ENCODE measurements around the gene KRT33B.

GRCh38 chr17:41393294-41393693, 23.7 kb upstream of the KRT33B start:
- no peak for TF ChIP-seq SETDB1 (CRISPR knock-in tag; IDR thresholded peaks at IDR 0.05; ENCODE audit: borderline replicate concordance)
- TF ChIP-seq EZH2 (conservative IDR thresholded peaks at IDR 0.05; ENCODE audit: low read depth, low read length) = no peak
- TF ChIP-seq BRD4 (CRISPR knock-in tag; IDR thresholded peaks at IDR 0.05) = no peak
- TF ChIP-seq ZNF850 (CRISPR knock-in tag; conservative IDR thresholded peaks at IDR 0.05) = no peak
- no peak for TF ChIP-seq NFIB (CRISPR knock-in tag; IDR thresholded peaks at IDR 0.05; ENCODE audit: borderline replicate concordance)
- TF ChIP-seq ZNF597 (CRISPR knock-in tag; IDR thresholded peaks at IDR 0.05) = no peak
- TF ChIP-seq CTCF (CRISPR knock-in tag; IDR thresholded peaks at IDR 0.05) = no peak
- no peak for TF ChIP-seq POLR2AphosphoS5 (IDR thresholded peaks at IDR 0.05; ENCODE audit: low read depth, low read length)
